Measurements from ENCODE around the gene BASP1.

Gene BASP1

DNA sequence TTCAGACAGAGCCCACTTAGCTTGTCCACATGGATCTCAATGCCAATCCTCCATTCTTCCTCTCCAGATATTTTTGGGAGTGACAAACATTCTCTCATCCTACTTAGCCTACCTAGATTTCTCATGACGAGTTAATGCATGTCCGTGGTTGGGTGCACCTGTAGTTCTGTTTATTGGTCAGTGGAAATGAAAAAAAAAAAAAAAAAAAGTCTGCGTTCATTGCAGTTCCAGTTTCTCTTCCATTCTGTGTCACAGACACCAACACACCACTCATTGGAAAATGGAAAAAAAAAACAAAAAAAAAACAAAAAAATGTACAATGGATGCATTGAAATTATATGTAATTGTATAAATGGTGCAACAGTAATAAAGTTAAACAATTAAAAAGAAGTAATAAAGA lies 59.0 kb downstream of the BASP1 start:
- Histone ChIP-seq H3K27me3 (replicated peaks; ENCODE audit: control insufficient read depth, insufficient read depth, low read length) (no peaks in the 10 kb centered on the region), H3K4me3 (replicated peaks; ENCODE audit: low read depth, low read length) (no peak overlapping the region), H3K36me3 (ENCODE audit: control insufficient read depth, insufficient read depth, low read length) (no peaks in the 10 kb centered on the region)
- peak; percentile 28 for DNase-seq (ENCODE audit: extremely low read depth, insufficient read length)
- TF ChIP-seq, protein P1, sequence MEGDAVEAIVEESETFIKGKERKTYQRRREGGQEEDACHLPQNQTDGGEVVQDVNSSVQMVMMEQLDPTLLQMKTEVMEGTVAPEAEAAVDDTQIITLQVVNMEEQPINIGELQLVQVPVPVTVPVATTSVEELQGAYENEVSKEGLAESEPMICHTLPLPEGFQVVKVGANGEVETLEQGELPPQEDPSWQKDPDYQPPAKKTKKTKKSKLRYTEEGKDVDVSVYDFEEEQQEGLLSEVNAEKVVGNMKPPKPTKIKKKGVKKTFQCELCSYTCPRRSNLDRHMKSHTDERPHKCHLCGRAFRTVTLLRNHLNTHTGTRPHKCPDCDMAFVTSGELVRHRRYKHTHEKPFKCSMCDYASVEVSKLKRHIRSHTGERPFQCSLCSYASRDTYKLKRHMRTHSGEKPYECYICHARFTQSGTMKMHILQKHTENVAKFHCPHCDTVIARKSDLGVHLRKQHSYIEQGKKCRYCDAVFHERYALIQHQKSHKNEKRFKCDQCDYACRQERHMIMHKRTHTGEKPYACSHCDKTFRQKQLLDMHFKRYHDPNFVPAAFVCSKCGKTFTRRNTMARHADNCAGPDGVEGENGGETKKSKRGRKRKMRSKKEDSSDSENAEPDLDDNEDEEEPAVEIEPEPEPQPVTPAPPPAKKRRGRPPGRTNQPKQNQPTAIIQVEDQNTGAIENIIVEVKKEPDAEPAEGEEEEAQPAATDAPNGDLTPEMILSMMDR (IDR thresholded peaks at IDR 0.05; ENCODE audit: insufficient read depth, low read length, poor library complexity, severe bottlenecking) = no peak

GRCh38 chr5:17277907-17278306 lies 60.5 kb downstream of the BASP1 start:
- no peaks in the 10 kb centered on the region for H3K27me3 ChIP-seq (replicated peaks; ENCODE audit: control insufficient read depth, insufficient read depth, low read length)
- no peak for DNase-seq (ENCODE audit: extremely low read depth, insufficient read length)

GRCh38 chr5:17278931-17279330 lies 61.5 kb downstream of the BASP1 start:
- Histone ChIP-seq H3K4me3 (replicated peaks; ENCODE audit: low read depth, low read length) (no peak overlapping the region), H3K27me3 (replicated peaks; ENCODE audit: control insufficient read depth, insufficient read depth, low read length) (no peaks in the 10 kb centered on the region), H3K36me3 (ENCODE audit: control insufficient read depth, insufficient read depth, low read length) (no peaks in the 10 kb centered on the region)
- no peak for DNase-seq (ENCODE audit: extremely low read depth, insufficient read length)
- TF ChIP-seq, protein P1 (IDR thresholded peaks at IDR 0.05; ENCODE audit: insufficient read depth, low read length, poor library complexity, severe bottlenecking) = no peak

More at GRCh38 chr5:17277907-17278306, 60.5 kb downstream of the BASP1 start:
- TF ChIP-seq, protein P1 (IDR thresholded peaks at IDR 0.05; ENCODE audit: insufficient read depth, low read length, poor library complexity, severe bottlenecking) = no peak
- H3K4me3 ChIP-seq (replicated peaks; ENCODE audit: low read depth, low read length) = no peak overlapping the region
- H3K36me3 ChIP-seq (ENCODE audit: control insufficient read depth, insufficient read depth, low read length) = no peaks in the 10 kb centered on the region

DNA sequence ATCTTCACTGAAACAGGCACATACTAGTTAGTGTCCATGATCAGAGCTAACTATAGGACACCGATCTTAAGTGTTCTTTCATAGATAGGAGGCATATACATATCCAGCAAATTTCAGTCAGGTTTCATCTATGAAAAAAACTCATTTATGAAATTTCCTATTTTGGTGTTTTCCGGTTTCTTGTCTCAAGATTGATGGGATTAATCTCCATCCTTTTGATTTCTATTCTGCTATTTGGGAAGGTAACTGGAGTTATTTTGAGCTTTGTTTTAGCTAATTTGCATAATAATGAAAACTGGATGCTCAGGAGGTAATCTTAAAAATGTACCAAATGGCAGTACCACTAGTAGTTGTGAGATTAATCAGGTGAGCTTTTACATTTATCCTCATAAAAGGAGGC lies 62.1 kb downstream of the BASP1 start:
- H3K27me3 ChIP-seq (replicated peaks; ENCODE audit: control insufficient read depth, insufficient read depth, low read length) = no peaks in the 10 kb centered on the region
- no peaks in the 10 kb centered on the region for H3K36me3 ChIP-seq (ENCODE audit: control insufficient read depth, insufficient read depth, low read length)
- TF ChIP-seq, protein P1 (IDR thresholded peaks at IDR 0.05; ENCODE audit: insufficient read depth, low read length, poor library complexity, severe bottlenecking) = no peak
- no peak overlapping the region for H3K4me3 ChIP-seq (replicated peaks; ENCODE audit: low read depth, low read length)
- no peak for DNase-seq (ENCODE audit: extremely low read depth, insufficient read length)

DNA sequence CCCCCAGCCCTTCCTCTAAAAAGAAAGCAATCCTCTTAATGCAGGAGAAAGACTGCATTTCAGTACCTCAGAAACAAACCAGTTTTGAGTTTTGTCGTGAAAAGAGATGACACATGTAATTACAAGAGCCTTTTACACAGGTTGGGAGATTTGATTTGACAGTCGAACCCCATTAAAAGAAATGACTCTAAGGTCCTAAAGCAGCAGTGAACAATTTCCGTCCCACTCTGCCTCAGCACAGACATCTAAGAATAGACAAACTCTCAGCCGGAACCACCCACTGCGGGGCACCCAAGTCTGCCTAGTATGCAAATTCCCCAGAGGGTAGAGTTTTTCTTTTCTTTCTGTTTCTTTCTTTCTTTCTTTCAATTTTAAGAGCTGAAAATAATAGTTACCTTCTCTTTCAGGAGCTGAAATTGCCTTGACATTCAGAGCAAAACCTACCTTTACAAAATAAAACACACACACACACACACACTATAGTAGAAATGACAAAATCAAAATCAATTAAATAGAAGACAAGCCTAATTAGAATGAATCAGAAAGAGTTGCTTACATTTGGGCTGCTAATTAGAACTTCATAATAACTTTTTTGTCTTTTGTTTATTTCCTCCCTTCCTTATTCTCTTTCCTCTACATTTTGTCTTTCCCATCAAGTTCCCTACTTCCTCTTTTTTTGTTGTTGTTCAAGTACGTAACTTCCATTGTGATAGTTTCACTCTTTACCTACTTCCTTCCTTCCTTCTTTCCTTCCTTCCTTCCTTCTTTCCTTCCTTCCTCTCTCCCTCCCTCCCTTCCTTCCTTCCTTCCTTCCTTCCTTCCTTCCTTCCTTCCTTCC lies 65.1 kb downstream of the BASP1 start:
- peak; percentile 73 for DNase-seq (ENCODE audit: extremely low read depth, insufficient read length)

More for the DNA sequence above, 65.1 kb downstream of the BASP1 start:
- no peaks in the 10 kb centered on the region for H3K27me3 ChIP-seq (replicated peaks; ENCODE audit: control insufficient read depth, insufficient read depth, low read length)
- TF ChIP-seq, protein P1 (IDR thresholded peaks at IDR 0.05; ENCODE audit: insufficient read depth, low read length, poor library complexity, severe bottlenecking) = no peak
- no peaks in the 10 kb centered on the region for H3K36me3 ChIP-seq (ENCODE audit: control insufficient read depth, insufficient read depth, low read length)
- H3K4me3 ChIP-seq (replicated peaks; ENCODE audit: low read depth, low read length) = no peak overlapping the region

All from GM06990 (cell line).